Neutrophil (primary cell): ENCODE measurements around the gene SLC2A5.
A peak's percentile ranks its signal among the peaks of the same experiment; 100 is the strongest.

Source experiments
- H3K27ac ChIP-seq: fragments of 200-600 bp; sonication (generic); 2 replicates; pipeline ENCODE4 v1.5.1; 2016; ENCODE audit warnings: mild to moderate bottlenecking, moderate library complexity
- H3K27me3 ChIP-seq: fragments of 200-600 bp; sonication (generic); 2 replicates; pipeline ENCODE4 v1.6.0; 2016; ENCODE audit warnings: mild to moderate bottlenecking
- H3K36me3 ChIP-seq: fragments of 200-600 bp; sonication (generic); 2 replicates; pipeline ENCODE4 v1.5.1; 2017
- H3K4me1 ChIP-seq, 2 experiments: fragments of 200-600 bp in 1 of 2; sonication (generic) in 1 of 2; 1 replicate in 1 of 2; 2 replicates in 1 of 2; pipeline versions ENCODE4 v1.5.1 to v1.6.1; 2013 to 2016; ENCODE audit warnings: low read depth in 1 of 2, low read length in 1 of 2, mild to moderate bottlenecking in 1 of 2, moderate library complexity in 1 of 2; ENCODE audit not compliant: control insufficient read depth in 1 of 2, insufficient read depth in 1 of 2
- H3K4me3 ChIP-seq, 2 experiments: fragments of 200-600 bp in 1 of 2; sonication (generic) in 1 of 2; 1 replicate in 1 of 2; 2 replicates in 1 of 2; pipeline ENCODE4 v1.5.1; 2013 to 2016; ENCODE audit warnings: low read depth in 1 of 2, low read length in 1 of 2, mild to moderate bottlenecking in 1 of 2, moderate library complexity in 1 of 2
- H3K9me3 ChIP-seq: fragments of 200-600 bp; sonication (generic); 2 replicates; pipeline ENCODE4 v1.5.1; 2016
- TF ChIP-seq, protein P1 (sequence below): fragments of 200-600 bp; sonication (generic); IDR thresholded peaks from 2 replicates; pipeline ENCODE4 v1.5.1; 2016; ENCODE audit warnings: antibody characterized with exemption

Gene SLC2A5

DNA sequence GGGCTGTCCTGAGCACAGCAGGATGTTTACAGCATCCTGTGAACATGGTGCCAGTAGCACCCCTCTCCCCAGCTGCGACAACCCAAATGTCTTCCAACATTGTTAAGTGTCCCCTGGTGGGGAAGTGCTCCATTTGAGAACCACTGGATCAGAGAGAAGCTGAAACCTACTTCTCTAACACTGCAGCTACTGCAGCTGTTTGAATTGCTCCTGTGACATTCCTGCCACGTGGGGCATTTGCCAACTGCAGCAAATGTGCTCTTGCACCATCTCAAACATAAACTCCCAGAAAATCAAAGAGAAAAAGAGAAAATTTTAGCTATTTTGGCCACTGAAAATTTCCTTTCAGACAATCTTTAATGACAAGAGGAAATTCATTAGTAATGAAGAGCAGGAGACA lies 11.0 kb downstream of the SLC2A5 start:
- Histone ChIP-seq H3K9me3 (no peaks in the 10 kb centered on the region), H3K27ac (peak overlapping the region; percentile 38), H3K27me3 (no peaks in the 10 kb centered on the region), H3K4me1 (peaks cover 0 to 5% of the 10 kb centered on the region in 2 experiments), H3K36me3 (peaks cover 32% of the 10 kb centered on the region), H3K4me3 (no peak overlapping the region)
- TF ChIP-seq, protein P1, sequence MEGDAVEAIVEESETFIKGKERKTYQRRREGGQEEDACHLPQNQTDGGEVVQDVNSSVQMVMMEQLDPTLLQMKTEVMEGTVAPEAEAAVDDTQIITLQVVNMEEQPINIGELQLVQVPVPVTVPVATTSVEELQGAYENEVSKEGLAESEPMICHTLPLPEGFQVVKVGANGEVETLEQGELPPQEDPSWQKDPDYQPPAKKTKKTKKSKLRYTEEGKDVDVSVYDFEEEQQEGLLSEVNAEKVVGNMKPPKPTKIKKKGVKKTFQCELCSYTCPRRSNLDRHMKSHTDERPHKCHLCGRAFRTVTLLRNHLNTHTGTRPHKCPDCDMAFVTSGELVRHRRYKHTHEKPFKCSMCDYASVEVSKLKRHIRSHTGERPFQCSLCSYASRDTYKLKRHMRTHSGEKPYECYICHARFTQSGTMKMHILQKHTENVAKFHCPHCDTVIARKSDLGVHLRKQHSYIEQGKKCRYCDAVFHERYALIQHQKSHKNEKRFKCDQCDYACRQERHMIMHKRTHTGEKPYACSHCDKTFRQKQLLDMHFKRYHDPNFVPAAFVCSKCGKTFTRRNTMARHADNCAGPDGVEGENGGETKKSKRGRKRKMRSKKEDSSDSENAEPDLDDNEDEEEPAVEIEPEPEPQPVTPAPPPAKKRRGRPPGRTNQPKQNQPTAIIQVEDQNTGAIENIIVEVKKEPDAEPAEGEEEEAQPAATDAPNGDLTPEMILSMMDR, result no peak

DNA sequence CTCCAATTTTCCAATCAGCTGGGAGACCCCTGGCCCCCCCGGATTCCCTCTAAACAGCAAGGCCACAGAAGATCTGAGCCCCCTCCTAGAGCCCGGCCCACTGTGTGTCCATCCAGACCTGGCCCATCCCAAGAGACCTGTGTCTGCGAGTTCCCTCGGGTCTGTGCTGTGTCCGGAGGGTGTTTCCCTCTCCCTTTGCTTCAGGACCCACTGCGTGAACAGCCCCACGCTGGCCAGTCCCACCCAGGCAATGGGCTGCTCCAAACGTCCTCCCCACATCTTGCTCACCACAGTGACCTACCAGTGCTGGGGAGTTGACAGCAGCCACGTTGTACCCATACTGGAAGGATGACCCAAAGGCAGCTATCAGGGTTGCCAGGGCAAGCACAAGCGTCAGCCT lies 11.6 kb downstream of the SLC2A5 start:
- H3K27me3 ChIP-seq, result no peaks in the 10 kb centered on the region
- no peaks in the 10 kb centered on the region for H3K9me3 ChIP-seq
- no peak overlapping the region for H3K4me3 ChIP-seq
- peaks cover 32% of the 10 kb centered on the region for H3K36me3 ChIP-seq
- H3K4me1 ChIP-seq, result peaks cover 0 to 5% of the 10 kb centered on the region in 2 experiments
- no peak overlapping the region for H3K27ac ChIP-seq
- TF ChIP-seq, protein P1, result no peak

DNA sequence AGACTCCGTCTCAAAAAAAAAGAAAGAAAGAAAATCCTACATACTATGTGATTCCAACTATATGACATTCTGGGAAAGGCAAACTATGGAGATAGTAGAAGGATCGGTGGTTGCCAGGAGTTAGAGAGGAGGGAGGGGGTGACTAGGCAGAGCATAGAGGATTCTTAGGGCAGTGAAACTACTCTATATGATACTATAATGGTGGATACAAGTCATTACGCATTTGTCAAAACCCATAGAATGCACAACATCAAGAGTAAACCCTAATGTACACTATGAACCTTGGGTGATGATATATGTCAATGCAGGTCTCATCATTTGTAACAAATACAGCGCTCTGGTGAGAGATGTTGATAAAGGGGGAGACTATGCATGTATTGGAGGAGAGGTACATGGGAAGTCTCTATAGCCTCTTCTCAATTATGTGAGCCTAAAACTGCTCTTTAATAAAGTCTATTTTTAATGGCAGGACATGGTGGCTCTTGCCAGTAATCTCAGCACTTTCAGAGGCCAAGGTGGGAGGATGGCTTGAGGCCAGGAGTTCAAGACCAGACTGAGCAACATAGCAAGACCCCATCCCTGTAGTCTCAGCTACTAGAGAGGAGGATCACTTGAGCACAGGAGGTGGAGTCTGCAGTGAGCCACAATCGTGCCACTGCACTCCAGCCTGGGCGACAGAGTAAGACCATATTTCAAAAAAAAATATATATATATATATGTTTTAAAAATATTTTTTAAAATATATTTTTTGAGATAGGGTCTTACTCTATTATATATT lies 17.0 kb downstream of the SLC2A5 start:
- Histone ChIP-seq H3K36me3 (peaks cover 40% of the 10 kb centered on the region), H3K9me3 (no peaks in the 10 kb centered on the region), H3K27ac (peak overlapping the region; percentile 23), H3K4me3 (no peak overlapping the region), H3K4me1 (peaks cover 0 to 9% of the 10 kb centered on the region in 2 experiments), H3K27me3 (no peaks in the 10 kb centered on the region)
- TF ChIP-seq, protein P1, result no peak

DNA sequence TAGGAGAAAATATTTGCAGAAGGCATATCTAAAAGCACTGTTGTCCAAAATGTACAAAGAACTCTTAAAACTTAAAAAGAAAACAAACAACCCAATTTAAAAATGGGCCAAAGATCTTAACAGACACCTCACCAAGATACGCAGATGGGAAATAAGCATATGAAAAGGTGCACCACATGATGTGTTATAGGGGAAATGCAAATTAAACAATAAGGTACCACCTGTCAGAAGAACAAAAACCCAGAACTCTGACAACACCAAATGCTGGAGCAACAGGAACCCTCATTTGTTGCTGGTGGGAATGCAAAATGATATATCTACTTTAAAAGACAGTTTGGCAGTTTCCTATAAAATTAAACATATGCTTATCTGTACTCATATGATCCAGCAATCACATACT lies 18.1 kb downstream of the SLC2A5 start:
- no peaks in the 10 kb centered on the region for H3K27me3 ChIP-seq
- TF ChIP-seq, protein P1, result no peak

DNA sequence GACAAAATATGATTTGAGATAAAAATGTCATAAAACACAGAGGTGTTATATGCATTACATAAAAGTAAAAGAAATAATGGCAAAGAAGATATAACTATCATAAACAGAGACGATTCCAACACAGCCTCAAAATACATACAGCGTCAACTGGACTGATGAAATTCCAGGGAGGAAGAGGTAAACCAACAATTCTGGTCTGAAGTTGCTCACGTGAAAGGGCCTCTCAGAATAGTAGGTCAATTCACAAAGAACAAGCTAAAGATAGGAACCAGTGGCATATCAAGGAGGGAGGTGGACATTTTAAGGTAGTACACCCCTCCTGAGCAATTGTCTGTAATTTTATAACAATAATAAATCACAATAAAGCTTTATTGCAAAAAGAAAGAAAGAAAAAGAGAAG lies 18.6 kb downstream of the SLC2A5 start:
- Histone ChIP-seq H3K9me3 (no peaks in the 10 kb centered on the region), H3K4me1 (peaks cover 0 to 9% of the 10 kb centered on the region in 2 experiments), H3K4me3 (no peak overlapping the region), H3K27me3 (no peaks in the 10 kb centered on the region), H3K27ac (peak overlapping the region; percentile 19), H3K36me3 (peaks cover 41% of the 10 kb centered on the region)
- TF ChIP-seq, protein P1, result no peak

More for the DNA sequence above, 18.1 kb downstream of the SLC2A5 start:
- no peak overlapping the region for H3K4me3 ChIP-seq
- H3K27ac ChIP-seq, result peak overlapping the region; percentile 17
- peaks cover 41% of the 10 kb centered on the region for H3K36me3 ChIP-seq
- peaks cover 0 to 9% of the 10 kb centered on the region in 2 experiments for H3K4me1 ChIP-seq
- no peaks in the 10 kb centered on the region for H3K9me3 ChIP-seq
